ENCODE data around the gene SNX6. TPM values are rescaled to one million over a fixed set of nuclear protein-coding genes. Genes with fewer than 3 reads are reported as not detected.

Gene SNX6
- total and polyA plus RNA-seq, 10 of the 15 experiments (the other 5 are each of a cell fraction or from before 2014, with no cell fraction given) = 34.4 to 107 (median 71.7) TPM

GRCh38 chr14:34604995-34605394 lies 25.0 kb downstream of the SNX6 start:
- Histone ChIP-seq H3K4me1 (ENCODE audit: control insufficient read depth, insufficient read depth, low read length) (no peaks in the 10 kb centered on the region), H3K36me3 (ENCODE audit: control insufficient read depth in 2 of 2, insufficient read depth in 2 of 2, low read length in 1 of 2) (peaks cover 2 to 26% of the 10 kb centered on the region in 2 experiments), H3K79me2 (ENCODE audit: control insufficient read depth, insufficient read depth, low read length) (no peaks in the 10 kb centered on the region), H2AFZ (ENCODE audit: control insufficient read depth, low read depth, low read length) (no peak overlapping the region), H4K20me1 (ENCODE audit: control insufficient read depth, insufficient read depth) (no peaks in the 10 kb centered on the region), H3K4me3 (no peak overlapping the region), H3K27ac (ENCODE audit: control insufficient read depth, insufficient read depth) (no peak overlapping the region), H3K27me3 (replicated peaks in 1 of 2; ENCODE audit: control insufficient read depth in 2 of 2, insufficient read depth in 2 of 2, low read length in 1 of 2) (no peaks in the 10 kb centered on the region), H3K4me2 (ENCODE audit: control insufficient read depth, insufficient read depth) (no peak overlapping the region), H3K9ac (ENCODE audit: control insufficient read depth, insufficient read depth, low read length) (no peak overlapping the region), H3K9me3 (replicated peaks; ENCODE audit: control insufficient read depth, insufficient read depth, low read length) (no peaks in the 10 kb centered on the region)
- BruUV-seq (replicated peaks) = no TSS peak
- no peak for TF ChIP-seq MYC (IDR thresholded peaks at IDR 0.05; ENCODE audit: insufficient read depth, insufficient read length, insufficient replicate concordance, low read length, severe bottlenecking)
- TF ChIP-seq TCF7 (IDR thresholded peaks at IDR 0.05; ENCODE audit: borderline replicate concordance) = no peak
- TF ChIP-seq NFYB (IDR thresholded peaks at IDR 0.05; ENCODE audit: insufficient read depth, low read depth, low read length) = no peak
- no peak for TF ChIP-seq CHD2 (IDR thresholded peaks at IDR 0.05; ENCODE audit: borderline replicate concordance, low read depth, low read length)
- no peak for TF ChIP-seq ZBTB4 (CRISPR knock-in tag; IDR thresholded peaks at IDR 0.05)
- no peak for TF ChIP-seq RB1 (IDR thresholded peaks at IDR 0.05; ENCODE audit: borderline replicate concordance)
- no peak for TF ChIP-seq CBX3 (IDR thresholded peaks at IDR 0.05; ENCODE audit: borderline replicate concordance, low read depth)
- TF ChIP-seq SRF (IDR thresholded peaks at IDR 0.05; ENCODE audit: low read depth in 2 of 2, low read length in 2 of 2) = no peak
- no peak for TF ChIP-seq PAX8 (IDR thresholded peaks at IDR 0.05)
- TF ChIP-seq POLR2AphosphoS2 (IDR thresholded peaks at IDR 0.05; ENCODE audit: low read depth, low read length) = no peak
- TF ChIP-seq ZBTB40 (IDR thresholded peaks at IDR 0.05; ENCODE audit: borderline replicate concordance) = no peak
- TF ChIP-seq ZNF207 (IDR thresholded peaks at IDR 0.05; ENCODE audit: borderline replicate concordance) = no peak
- TF ChIP-seq ETV6 (conservative IDR thresholded peaks at IDR 0.05 in 1 of 2, IDR thresholded peaks at IDR 0.05 in 1 of 2; ENCODE audit: borderline replicate concordance in 1 of 2, low read depth in 1 of 2) = no peak
- WGBS (ENCODE audit: insufficient coverage, insufficient replicate concordance, low lambda C conversion rate, missing lambda C conversion rate) = 100% methylated on average over 1 of the region's 1 CpG
- DNase-seq (ENCODE audit: low read depth, low spot score) (no peak), FAIRE-seq (no peak), ATAC-seq (no peak)
- SMC1A ChIA-PET (ENCODE audit: uncharacterized antibody, unreplicated experiment) = interaction anchor here (0.9 kb wide), 1 partner anchor 9 kb away, joined by 3 read pairs; no protein-coding TSS in a partner anchor
- in situ Hi-C loops (cut with MboI) (no loop called here), intact Hi-C loops (cut with micrococcal nuclease; ENCODE audit: unreplicated experiment) (no loop called here)
- CTCF ChIA-PET = interaction anchor here (1.4 kb wide), 1 partner anchor 14 kb away, joined by 3 read pairs; no protein-coding TSS in a partner anchor
- POLR2A ChIA-PET = no interaction called here
- RAD21 ChIA-PET (ENCODE audit: unreplicated experiment) = no interaction called here
